Vagina (tissue), 2 donors: ENCODE results near the gene HAUS2.

Experiments used
- CTCF ChIP-seq, 3 experiments: fragments of 450-650 bp in 2 of 3; fragments of 200-600 bp in 1 of 3; sonication (generic) in 1 of 3; IDR thresholded peaks; one replicate each; pipeline ENCODE4 v1.5.1; 2017 to 2019; ENCODE audit warnings: antibody characterized with exemption in 3 of 3, mild to moderate bottlenecking in 2 of 3, moderate library complexity in 2 of 3
- POLR2A ChIP-seq, 2 donors: fragments of 450-650 bp; IDR thresholded peaks; one replicate each; pipeline ENCODE4 v1.6.1; 2017; ENCODE audit warnings: antibody characterized with exemption in 2 of 2, mild to moderate bottlenecking in 2 of 2, moderate library complexity in 2 of 2
- POLR2AphosphoS5 ChIP-seq, 2 donors: sonication (generic); formaldehyde crosslinking; IDR thresholded peaks; one replicate each; pipeline ENCODE4 v1.9.0; 2017; ENCODE audit warnings: antibody characterized with exemption in 2 of 2, mild to moderate bottlenecking in 2 of 2, low read depth in 1 of 2; ENCODE audit not compliant: insufficient read depth in 1 of 2

GRCh38 chr15:42576040-42576594 lies 27.5 kb downstream of the HAUS2 start:
- TF ChIP-seq CTCF (IDR thresholded peaks at IDR 0.05) (no peak), POLR2AphosphoS5 (IDR thresholded peaks at IDR 0.05; ENCODE audit: insufficient read depth in 1 of 2, low read depth in 1 of 2) (no peak), POLR2A (IDR thresholded peaks at IDR 0.05) (no peak)
